NCI-H1048 (cell line): ENCODE measurements around the gene LCOR.
"Not testable (repeated sequence)": the region's sequence is repeated elsewhere in the genome, so short reads cannot be mapped to it uniquely, and the experiment has no call there.

Experiments used
- DNase-seq: peaks from one replicate; lab custom pipeline; 2025; lab: John Stamatoyannopoulos, UW

The LCOR gene

DNA sequence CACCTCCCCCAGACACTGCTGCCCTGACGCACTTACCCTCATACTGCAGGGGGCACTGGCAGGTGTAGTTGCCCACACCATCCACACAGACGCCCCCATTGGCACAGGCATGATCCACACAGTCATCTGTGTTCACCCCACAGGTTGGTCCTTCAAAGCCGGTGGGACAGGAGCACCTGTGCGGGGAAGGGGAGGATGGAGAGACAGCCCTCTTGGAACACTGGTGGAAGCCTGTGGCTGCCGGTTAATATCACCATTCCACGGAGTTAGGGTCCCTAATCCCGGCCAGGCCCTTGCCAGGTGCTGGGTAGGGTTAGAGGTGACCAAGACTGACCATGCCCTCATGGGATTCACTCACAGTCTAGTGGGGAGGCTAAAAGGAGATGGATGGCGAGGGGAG, 181.9 kb downstream of the LCOR start:
- DNase-seq, result no peak

DNA sequence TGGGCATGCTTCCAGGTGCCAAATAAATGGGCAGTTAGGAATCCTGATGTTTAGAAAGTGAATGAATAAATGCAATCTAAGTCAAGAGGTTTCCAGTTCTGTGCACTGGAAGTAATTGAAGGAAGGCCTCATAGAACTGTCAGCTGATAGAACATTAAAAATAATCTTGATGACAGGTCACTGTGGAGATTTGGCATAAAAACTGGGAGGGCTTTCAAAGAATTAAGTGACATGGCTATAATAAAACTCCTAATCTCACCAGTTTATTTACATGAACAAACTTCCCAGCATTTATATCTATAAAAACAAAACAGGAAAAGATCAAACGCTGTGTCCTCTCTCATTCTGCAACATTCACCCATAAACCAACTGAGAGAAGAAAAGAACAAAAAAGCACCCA, 183.1 kb downstream of the LCOR start:
- DNase-seq, result no peak

DNA sequence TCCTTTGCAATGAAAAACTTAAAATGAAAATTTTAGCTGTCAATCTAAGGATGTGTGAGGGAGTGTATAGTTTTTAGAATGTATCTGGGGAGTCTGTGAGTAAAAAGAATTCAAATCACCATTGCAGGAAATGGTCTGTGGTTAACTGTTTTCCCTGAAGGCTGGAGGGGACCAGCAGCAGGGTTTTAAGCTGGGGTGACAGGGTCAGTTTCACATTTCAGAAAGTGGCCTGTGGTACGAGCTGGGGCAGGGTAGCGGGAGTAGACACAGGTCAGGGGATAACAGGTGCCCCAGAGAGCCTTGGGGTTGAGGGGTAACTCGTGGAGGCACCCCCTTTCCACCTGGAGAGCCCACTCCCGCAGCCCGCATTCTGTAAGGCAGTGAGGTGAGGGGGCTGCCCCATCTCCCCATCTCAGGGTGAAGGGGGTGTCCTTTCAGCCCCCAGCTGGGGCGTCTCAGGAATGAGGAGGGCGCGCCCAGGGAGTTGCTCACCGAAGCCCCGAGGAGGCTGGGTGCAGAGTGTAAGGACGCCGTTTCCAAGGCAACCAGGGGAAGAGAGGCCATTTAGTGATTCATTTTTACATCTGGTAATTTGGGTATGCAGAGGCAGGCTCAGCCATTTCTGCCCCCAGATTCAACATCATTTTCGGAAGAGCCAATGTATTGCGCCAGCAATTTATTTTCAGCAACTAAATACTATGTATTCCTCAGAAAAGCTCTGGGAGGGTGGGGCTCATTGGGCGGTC, 184.8 kb downstream of the LCOR start:
- DNase-seq, result no peak

- no peak for DNase-seq
Observed at GRCh38 chr10:97017474-97017903, 185.4 kb downstream of the LCOR start.

GRCh38 chr10:97018251-97019212, 186.4 kb downstream of the LCOR start:
- DNase-seq, result no peak

DNA sequence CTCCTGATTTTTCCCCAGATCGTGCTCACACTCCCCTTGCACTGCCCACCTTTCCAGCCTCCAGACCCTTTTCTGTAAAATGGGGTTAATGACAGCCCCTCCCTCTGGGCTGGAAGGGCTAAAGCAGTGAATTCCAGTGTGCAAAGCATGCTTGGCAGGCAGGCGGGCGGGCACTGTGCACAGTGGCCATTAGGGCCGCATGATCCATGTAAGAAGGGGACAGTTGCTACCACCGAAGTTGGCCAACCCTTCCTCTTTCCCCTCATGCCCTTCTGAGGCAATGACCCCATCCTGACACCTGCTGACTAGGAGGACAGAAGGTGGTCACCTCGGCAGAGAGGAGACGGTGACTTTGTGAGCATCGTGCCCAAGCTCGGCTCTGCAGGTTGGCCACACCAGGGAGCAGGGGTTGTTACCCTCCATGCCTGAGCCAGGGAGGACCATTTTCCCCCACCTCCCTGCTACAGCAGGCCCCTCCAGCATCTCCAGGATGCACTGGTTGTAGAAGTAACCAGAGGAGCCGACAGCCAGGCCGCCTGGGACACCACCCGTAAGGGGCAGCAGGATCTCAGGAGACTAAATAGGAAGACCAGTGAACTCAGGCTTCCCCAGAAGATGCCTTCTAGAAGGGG, 187.2 kb downstream of the LCOR start:
- no peak for DNase-seq

- DNase-seq, result no peak
Observed at GRCh38 chr10:97020452-97021400, 188.6 kb downstream of the LCOR start.

- no peak for DNase-seq
Observed at GRCh38 chr10:97022616-97023015, 190.5 kb downstream of the LCOR start.

DNA sequence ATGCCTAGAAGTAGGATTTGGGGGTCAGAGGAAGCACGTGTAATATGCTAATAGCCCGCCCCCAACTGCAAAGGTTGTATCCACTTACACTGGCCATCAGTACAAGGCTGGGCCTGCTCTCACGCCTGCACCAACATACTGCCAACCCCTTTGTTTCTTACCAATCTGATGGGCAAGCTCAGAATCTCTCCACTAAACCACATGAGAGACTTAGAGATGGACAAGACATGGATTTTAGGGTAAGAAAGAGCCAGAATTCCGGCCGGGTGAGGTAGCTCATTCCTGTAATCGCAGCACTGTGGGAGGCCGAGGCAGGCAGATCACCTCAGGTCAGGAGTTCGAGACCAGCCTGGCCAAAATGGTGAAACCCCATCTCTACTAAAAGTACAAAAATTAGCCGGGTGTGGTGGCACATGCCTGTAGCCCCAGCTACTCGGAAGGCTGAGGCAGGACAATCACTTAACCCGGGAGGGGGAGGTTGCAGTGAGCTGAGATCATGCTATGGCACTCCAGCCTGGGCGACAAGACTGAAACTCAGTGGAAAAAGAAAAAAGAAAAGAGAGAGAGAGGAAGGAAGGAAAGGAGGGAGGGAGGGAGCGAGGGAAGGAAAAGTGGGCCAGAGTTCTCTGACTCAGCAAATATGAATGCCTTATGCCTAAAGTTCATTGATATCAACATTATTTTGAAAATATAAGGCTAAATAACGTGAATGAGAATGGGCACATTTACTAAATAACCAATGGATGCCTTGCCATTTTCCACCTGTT, 191.5 kb downstream of the LCOR start:
- DNase-seq, result no peak

DNA sequence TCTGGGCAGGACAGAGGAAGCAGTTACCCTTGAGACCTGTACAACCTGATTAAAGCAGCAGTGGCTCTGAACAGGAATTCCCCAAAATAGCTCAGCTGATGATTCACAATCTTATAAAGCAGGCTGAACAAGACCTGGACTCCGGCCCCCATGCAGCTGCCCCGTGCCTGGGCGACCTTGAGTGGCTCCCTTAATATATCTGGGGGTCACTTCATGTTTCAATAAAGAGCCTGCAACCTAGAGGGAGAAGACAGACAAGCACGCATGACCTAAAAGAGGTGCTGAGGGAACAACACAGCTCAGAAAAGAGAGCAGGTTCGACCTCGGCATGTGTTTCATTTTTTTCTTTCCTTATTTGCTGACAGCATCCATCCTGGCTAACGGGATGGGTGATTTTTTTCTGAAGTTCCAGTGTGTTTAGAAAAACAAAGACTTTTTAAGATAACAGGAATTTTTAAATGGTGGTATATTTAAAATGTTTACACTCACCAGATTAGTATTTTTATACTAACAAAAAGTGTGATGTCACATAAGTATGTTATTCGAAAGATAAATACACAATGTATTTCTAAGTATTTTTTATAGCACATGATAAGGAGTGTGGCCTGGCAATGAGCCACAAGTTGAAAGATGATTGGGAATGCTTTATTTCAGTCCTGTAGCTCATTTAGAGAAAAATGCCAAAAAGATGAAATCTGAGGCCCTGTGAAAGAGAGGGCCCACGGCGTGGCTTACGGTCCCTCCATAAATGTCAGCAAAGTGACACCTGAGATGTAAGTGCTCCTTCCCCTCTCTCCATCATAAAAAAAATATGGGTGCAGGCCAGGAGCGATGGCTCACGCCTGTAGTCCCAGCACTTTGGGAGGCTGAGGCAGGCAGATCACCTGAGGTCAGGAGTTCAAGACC, 192.3 kb downstream of the LCOR start:
- no peak for DNase-seq

- DNase-seq, result peak; percentile 28
Observed at GRCh38 chr10:97025613-97026242, 193.6 kb downstream of the LCOR start.

DNA sequence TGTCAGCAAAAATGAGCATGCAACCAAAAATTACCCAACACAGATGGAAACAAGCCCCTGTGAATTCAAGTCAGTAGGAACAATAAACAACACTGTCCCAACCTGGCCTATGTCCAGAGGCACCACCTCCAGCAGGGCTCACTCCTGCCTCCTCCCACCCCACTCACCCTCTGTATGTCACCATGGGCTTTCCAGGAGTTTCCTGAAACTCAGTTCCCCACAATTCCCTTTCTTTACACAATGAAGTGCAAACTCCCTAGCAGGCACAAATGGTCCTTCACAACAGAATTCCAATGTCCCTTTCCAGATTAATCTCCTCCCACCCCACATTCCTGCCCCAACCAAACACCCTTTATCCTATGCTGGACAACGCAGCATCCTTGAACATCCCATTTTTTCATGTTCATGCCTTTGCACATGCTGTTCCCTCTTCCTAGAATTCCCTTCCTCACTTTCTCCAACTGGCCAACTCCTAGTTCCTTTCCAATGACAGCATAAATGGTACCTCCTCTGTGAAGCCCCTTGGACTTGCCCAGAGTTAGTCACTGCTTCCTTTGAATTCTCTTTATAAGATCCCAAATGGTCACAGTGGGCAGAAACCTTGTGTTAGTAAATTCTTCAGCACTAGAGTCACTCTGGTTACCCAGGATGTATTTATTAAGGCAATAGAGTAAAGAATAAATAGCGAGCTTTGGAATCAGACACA, 196.2 kb downstream of the LCOR start:
- DNase-seq, result no peak

DNA sequence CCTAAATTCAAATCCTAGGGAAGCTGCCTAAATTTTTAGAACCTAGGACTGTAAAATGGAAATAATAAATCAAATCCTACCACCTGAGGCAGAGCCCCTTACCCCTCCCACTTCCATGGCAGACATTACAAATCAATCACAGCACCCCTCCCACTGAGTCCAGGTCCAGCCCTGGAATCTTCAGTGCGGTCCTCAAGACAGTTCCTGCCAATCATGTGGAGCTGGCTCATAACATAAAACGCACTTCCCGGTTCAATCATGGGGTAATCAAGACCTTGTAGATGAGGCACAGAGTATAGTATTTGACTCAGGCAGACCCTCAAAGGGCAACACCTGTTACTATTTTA, 196.7 kb downstream of the LCOR start:
- no peak for DNase-seq

DNA sequence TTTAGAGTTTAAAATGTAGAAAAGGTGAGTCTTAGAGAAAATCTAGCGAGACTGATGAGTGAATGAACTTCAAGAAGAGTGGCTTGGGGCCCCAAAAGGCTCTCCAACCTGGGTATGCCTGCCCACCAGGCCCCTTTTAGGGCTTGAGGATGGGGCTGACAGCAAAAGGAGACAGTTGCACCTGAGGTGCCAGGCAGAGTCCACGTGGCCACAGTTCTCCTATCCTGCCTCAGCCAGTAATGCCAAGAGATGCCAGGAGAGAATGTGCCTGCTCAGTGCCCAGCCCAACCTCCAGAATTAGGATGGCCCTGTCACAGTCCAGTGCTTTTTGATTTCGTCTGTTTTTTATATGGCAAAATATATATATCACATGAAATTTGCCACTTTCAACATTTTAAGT, 197.2 kb downstream of the LCOR start:
- DNase-seq, result no peak

GRCh38 chr10:97030894-97031293, 198.8 kb downstream of the LCOR start:
- no peak for DNase-seq

- DNase-seq, result no peak
Observed at GRCh38 chr10:97031459-97031858, 199.4 kb downstream of the LCOR start.

DNA sequence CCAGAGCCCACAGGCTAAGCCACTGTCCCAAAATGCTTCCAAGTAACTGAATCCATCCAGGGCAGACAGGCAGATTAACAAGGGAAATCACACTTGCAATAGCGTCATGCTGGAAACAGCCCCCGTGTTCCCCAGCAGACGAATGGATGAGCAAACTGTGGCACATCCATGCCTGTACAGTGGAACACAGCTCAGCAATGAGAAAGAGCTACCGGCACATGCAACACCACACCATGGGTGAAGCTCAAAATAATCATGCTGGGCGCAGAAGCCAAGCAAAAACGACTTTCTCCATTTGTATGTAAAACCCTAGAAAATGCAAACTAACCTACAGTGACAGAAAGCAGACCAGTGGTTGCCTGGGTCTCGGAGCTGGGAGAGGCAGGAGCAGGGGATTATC, 200.5 kb downstream of the LCOR start:
- no peak for DNase-seq

- DNase-seq, result not testable (repeated sequence)
Observed at GRCh38 chr10:97033841-97034240, 201.7 kb downstream of the LCOR start.

- no peak for DNase-seq
Observed at GRCh38 chr10:97034301-97034700, 202.2 kb downstream of the LCOR start.
